GM20000 (cell line): ENCODE results near the gene MUC5B.

ENCODE experiments used
- DNase-seq: peaks from one replicate; pipeline ENCODE4 v3.0.0; 2012; ENCODE audit warnings: low spot score
- CTCF ChIP-seq: IDR thresholded peaks from 2 replicates; pipeline ENCODE4 v1.5.1; 2012; ENCODE audit warnings: mild to moderate bottlenecking, control low read depth; ENCODE audit errors: extremely low read depth, missing control alignments

The MUC5B gene

GRCh38 chr11:1194977-1195681 is 27.7 kb upstream of the MUC5B start:
- peak; percentile 9 for DNase-seq
- no peak for TF ChIP-seq CTCF

- peak; percentile 19 for DNase-seq
These were observed 27.0 kb upstream of the MUC5B start for GRCh38 chr11:1195682-1196515.

GRCh38 chr11:1196516-1197391 is 26.1 kb upstream of the MUC5B start:
- peak; percentile 19 for DNase-seq
- no peak for TF ChIP-seq CTCF

More at GRCh38 chr11:1195682-1196515, 27.0 kb upstream of the MUC5B start:
- no peak for TF ChIP-seq CTCF

GRCh38 chr11:1197431-1197885 is 25.4 kb upstream of the MUC5B start:
- no peak for TF ChIP-seq CTCF
- DNase-seq = peak; percentile 17

GRCh38 chr11:1197886-1198560 is 24.8 kb upstream of the MUC5B start:
- peak; percentile 18 for DNase-seq
- TF ChIP-seq CTCF = no peak

- no peak for TF ChIP-seq CTCF
- DNase-seq = no peak
These were observed 24.2 kb upstream of the MUC5B start for GRCh38 chr11:1198561-1199240.
